Activated CD8-positive, alpha-beta T cell treated with anti-CD3 and anti-CD28 coated beads for 36 hours (primary cell): ENCODE measurements around the gene NTSR1. TPM values are rescaled to one million over a fixed set of nuclear protein-coding genes. Genes with fewer than 3 reads are reported as not detected.

Experiments used
- ATAC-seq: fragments of 200-7000 bp; cut with Tn5 transposase; one replicate; pipeline ENCODE4 v1.10.0; 2021; ENCODE audit warnings: mild to moderate bottlenecking, moderate library complexity
- CTCF ChIA-PET: fragments of 350-600 bp; sonication (Branson Sonifier 250); formaldehyde crosslinking; loops from one replicate; lab custom pipeline; 2021; ENCODE audit warnings: antibody characterized with exemption; lab: Charles Lee
- POLR2A ChIA-PET: fragments of 350-600 bp; sonication (Branson Sonifier 250); formaldehyde crosslinking; loops from one replicate; lab custom pipeline; 2021; ENCODE audit warnings: antibody characterized with exemption; lab: Charles Lee
- DNase-seq: peaks from one replicate; pipeline ENCODE4 v3.0.0-alpha.2; 2020
- H3K27ac Mint-ChIP-seq: one replicate; pipeline ENCODE4 v1.8.0; 2021; ENCODE audit warnings: mild to moderate bottlenecking, mixed read lengths
- H3K27me3 Mint-ChIP-seq: one replicate; pipeline ENCODE4 v1.8.0; 2021; ENCODE audit warnings: mixed read lengths
- H3K36me3 Mint-ChIP-seq: one replicate; pipeline ENCODE4 v1.8.0; 2021; ENCODE audit warnings: low read depth, mixed read lengths
- H3K4me1 Mint-ChIP-seq: one replicate; pipeline ENCODE4 v1.8.0; 2021; ENCODE audit warnings: low read depth, mixed read lengths
- H3K4me3 Mint-ChIP-seq: one replicate; pipeline ENCODE4 v1.8.0; 2021; ENCODE audit warnings: mild to moderate bottlenecking, moderate library complexity, mixed read lengths
- H3K9me3 Mint-ChIP-seq: one replicate; pipeline ENCODE4 v1.8.0; 2021; ENCODE audit warnings: mixed read lengths
- intact Hi-C: fragments of 100-400 bp; cut with micrococcal nuclease; formaldehyde crosslinking; loops from one replicate; pipeline ENCODE4 v1.10.0; 2022
- total RNA-seq, 2 experiments: library from RNA; stranded (reverse); gene quantifications; one replicate each; pipeline ENCODE4 v1.2.3, GENCODE V29; 2021
- TF ChIP-seq, protein P1 (sequence below): fragments of 200-600 bp; IDR thresholded peaks from one replicate; pipeline ENCODE4 v1.8.0; 2022; ENCODE audit warnings: antibody characterized with exemption, mild to moderate bottlenecking

The NTSR1 gene
- total RNA-seq, 2 experiments from 2014 or later = not detected

- no peak overlapping the region for H3K27ac Mint-ChIP-seq
- H3K27me3 Mint-ChIP-seq = peaks cover 15% of the 10 kb centered on the region
- POLR2A ChIA-PET = no interaction called here
- CTCF ChIA-PET = interaction anchor here (1.3 kb wide), 1 partner anchor 102 kb away, joined by 4 read pairs; no protein-coding TSS in a partner anchor
- H3K4me3 Mint-ChIP-seq = no peak overlapping the region
- ATAC-seq (no peak), DNase-seq (no peak)
- H3K36me3 Mint-ChIP-seq = no peaks in the 10 kb centered on the region
- TF ChIP-seq, protein P1, sequence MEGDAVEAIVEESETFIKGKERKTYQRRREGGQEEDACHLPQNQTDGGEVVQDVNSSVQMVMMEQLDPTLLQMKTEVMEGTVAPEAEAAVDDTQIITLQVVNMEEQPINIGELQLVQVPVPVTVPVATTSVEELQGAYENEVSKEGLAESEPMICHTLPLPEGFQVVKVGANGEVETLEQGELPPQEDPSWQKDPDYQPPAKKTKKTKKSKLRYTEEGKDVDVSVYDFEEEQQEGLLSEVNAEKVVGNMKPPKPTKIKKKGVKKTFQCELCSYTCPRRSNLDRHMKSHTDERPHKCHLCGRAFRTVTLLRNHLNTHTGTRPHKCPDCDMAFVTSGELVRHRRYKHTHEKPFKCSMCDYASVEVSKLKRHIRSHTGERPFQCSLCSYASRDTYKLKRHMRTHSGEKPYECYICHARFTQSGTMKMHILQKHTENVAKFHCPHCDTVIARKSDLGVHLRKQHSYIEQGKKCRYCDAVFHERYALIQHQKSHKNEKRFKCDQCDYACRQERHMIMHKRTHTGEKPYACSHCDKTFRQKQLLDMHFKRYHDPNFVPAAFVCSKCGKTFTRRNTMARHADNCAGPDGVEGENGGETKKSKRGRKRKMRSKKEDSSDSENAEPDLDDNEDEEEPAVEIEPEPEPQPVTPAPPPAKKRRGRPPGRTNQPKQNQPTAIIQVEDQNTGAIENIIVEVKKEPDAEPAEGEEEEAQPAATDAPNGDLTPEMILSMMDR = no peak
- intact Hi-C loops = no loop called here
- peaks cover 8% of the 10 kb centered on the region for H3K4me1 Mint-ChIP-seq
- no peaks in the 10 kb centered on the region for H3K9me3 Mint-ChIP-seq
Measured at GRCh38 chr20:62689861-62690260, 18.8 kb upstream of the NTSR1 start.

DNA sequence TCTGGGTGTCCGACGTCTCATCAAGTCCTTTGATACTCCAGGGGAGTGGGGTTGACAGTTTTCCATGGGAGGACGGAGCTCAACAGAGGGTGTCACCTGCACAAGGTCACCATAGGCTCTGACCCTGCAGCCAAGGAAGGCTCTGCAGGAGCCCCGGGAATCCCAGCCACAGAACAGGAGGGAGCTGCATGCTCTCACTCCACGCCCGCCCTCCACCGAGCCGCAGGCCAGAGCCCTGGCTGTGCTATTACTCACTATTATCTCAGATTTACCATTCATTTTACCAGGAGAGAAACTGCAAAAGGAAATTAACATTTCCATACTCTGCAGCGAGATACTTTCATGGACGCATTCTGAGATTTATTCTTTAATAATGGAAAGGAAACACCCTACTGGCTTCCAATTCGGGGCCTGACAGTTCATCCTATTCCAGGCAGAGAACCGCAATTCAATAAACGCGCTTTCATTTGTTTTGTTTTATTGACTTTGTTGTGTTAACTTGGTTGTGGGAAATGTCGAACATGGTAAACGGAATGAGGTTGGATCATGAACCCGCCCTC, 18.3 kb upstream of the NTSR1 start:
- Mint-ChIP-seq H3K4me3 (no peak overlapping the region), H3K4me1 (peaks cover 8% of the 10 kb centered on the region), H3K9me3 (no peaks in the 10 kb centered on the region), H3K36me3 (no peaks in the 10 kb centered on the region), H3K27ac (no peak overlapping the region), H3K27me3 (peaks cover 14% of the 10 kb centered on the region)
- intact Hi-C loops = no loop called here
- DNase-seq = no peak
- no peak for ATAC-seq
- TF ChIP-seq, protein P1 = no peak
- POLR2A ChIA-PET = no interaction called here
- CTCF ChIA-PET = no interaction called here

DNA sequence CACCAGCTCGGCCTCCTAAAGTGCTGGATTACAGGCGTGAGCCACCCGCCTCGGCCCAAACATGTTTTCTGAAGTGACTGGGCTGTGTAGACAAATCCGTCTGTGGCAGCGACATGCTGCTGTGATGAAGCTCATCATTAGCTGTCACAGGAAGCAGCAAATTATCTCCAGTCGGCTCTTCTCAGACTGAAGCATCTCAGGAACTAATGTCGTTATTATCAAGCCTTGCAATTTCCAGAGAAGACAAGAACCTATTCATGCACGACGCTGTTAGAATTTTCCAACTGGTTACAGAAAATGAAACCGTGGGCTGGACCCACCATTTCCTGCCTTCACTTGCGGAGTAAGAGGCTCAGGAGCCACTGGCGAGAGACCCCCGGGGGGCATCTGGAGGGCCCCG, 17.1 kb upstream of the NTSR1 start:
- Mint-ChIP-seq H3K9me3 (no peaks in the 10 kb centered on the region), H3K36me3 (no peaks in the 10 kb centered on the region), H3K27me3 (peaks cover 8% of the 10 kb centered on the region), H3K27ac (no peak overlapping the region), H3K4me1 (peaks cover 5% of the 10 kb centered on the region), H3K4me3 (no peak overlapping the region)
- TF ChIP-seq, protein P1 = no peak
- ATAC-seq (no peak), DNase-seq (no peak)
- intact Hi-C loops = no loop called here
- ChIA-PET CTCF (no interaction called here), POLR2A (no interaction called here)

GRCh38 chr20:62692176-62692575, 16.5 kb upstream of the NTSR1 start:
- POLR2A ChIA-PET = no interaction called here
- TF ChIP-seq, protein P1 = no peak

DNA sequence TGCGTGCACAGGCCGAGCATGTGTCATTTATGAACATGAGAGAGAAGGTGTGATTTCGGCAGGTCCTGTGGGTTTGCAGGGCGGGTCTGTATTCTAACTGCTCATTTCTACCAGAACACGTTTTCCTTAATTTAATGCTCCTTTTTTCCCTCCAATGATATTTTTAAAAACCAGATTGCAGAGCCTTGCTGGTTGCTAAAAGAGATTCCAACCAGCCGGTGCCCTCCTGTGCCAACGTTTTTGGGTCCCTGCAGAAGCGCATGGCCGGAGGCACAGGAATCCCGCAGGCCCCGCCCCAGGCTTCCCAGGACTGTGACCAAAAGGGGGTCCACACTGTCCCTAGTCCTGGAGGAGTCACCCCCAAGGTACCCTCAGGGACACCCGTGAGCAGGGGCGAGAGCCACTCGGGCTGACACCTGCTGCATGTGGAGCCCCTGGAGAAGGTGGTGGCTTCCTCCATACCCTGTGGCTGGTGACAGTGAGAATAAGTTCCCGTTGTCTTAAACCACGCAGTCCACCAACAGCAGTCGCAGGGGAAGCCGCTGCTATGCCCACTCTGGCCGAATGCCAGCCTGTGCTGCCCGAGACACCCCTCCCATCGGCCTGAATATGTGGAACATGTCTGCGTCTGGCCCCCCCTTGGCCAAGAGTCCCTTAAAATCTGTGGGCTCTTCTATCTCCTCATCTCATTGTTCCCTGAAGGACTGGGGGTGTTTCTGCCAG, 15.7 kb upstream of the NTSR1 start:
- Mint-ChIP-seq H3K4me1 (peaks cover 5% of the 10 kb centered on the region), H3K27me3 (peaks cover 2% of the 10 kb centered on the region), H3K36me3 (no peaks in the 10 kb centered on the region), H3K4me3 (no peak overlapping the region), H3K9me3 (no peaks in the 10 kb centered on the region), H3K27ac (no peak overlapping the region)
- intact Hi-C loops = no loop called here
- no peak for DNase-seq
- ATAC-seq = no peak
- TF ChIP-seq, protein P1 = no peak
- ChIA-PET POLR2A (no interaction called here), CTCF (interaction anchor here (1.8 kb wide), 1 partner anchor 99 kb away, joined by 8 read pairs; no protein-coding TSS in a partner anchor)

More at GRCh38 chr20:62692176-62692575, 16.5 kb upstream of the NTSR1 start:
- DNase-seq = no peak
- no peak for ATAC-seq
- Mint-ChIP-seq H3K27me3 (peaks cover 5% of the 10 kb centered on the region), H3K9me3 (no peaks in the 10 kb centered on the region), H3K4me3 (no peak overlapping the region), H3K36me3 (no peaks in the 10 kb centered on the region), H3K27ac (no peak overlapping the region), H3K4me1 (peaks cover 5% of the 10 kb centered on the region)
- intact Hi-C loops = no loop called here
- CTCF ChIA-PET = no interaction called here
